Keratinocyte (primary cell): ENCODE measurements around the gene CMIP.

Experiments
- CTCF ChIP-seq, 3 experiments: IDR thresholded peaks in 1 of 3; conservative IDR thresholded peaks in 1 of 3; optimal IDR thresholded peaks in 1 of 3; 2 replicates in 2 of 3; 3 replicates in 1 of 3; pipeline versions ENCODE3 to v1.5.1; 2011; ENCODE audit warnings: low read length in 3 of 3, mild to moderate bottlenecking in 3 of 3, moderate library complexity in 2 of 3, control low read depth in 1 of 3, inconsistent platforms in 1 of 3; ENCODE audit not compliant: insufficient read depth in 2 of 3; ENCODE audit errors: extremely low read depth in 1 of 3
- EZH2 ChIP-seq: IDR thresholded peaks from one replicate; pipeline ENCODE4 v1.6.1; 2012; ENCODE audit warnings: inconsistent platforms, mild to moderate bottlenecking, low read length, moderate library complexity

GRCh38 chr16:81531419-81531821 is 86.8 kb downstream of the CMIP start:
- TF ChIP-seq CTCF (optimal IDR thresholded peaks at IDR 0.05 in 1 of 3, IDR thresholded peaks at IDR 0.05 in 1 of 3, conservative IDR thresholded peaks at IDR 0.05 in 1 of 3; ENCODE audit: extremely low read depth in 1 of 3, insufficient read depth in 2 of 3, low read length in 3 of 3) (no peak), EZH2 (no peak)
